HL-60 (cell line): ENCODE data around the gene KISS1.

Experiments used
- DNase-seq, 2 experiments: peaks; one replicate each; pipeline ENCODE4 v3.0.0-alpha.2; 2010 to 2020; ENCODE audit warnings: low read depth in 1 of 2, low spot score in 1 of 2
- H3K27ac ChIP-seq: fragments of 250-450 bp; sonication (Bioruptor Pico); replicated peaks from 2 replicates; pipeline ENCODE4 v1.5.1; 2020; ENCODE audit warnings: mild to moderate bottlenecking, moderate library complexity
- H3K27me3 ChIP-seq: fragments of 250-450 bp; sonication (Bioruptor Pico); 2 replicates; pipeline ENCODE4 v1.5.1; 2021; ENCODE audit warnings: mild to moderate bottlenecking, moderate library complexity; ENCODE audit not compliant: insufficient read depth, poor library complexity, severe bottlenecking
- H3K4me3 ChIP-seq: replicated peaks from 2 replicates; pipeline ENCODE4 v1.5.1; 2011; ENCODE audit warnings: mild to moderate bottlenecking, control low read depth, low read length; ENCODE audit not compliant: insufficient read depth
- CTCF ChIP-seq: IDR thresholded peaks from one replicate; pipeline ENCODE4 v1.5.1; 2011; ENCODE audit warnings: low read length, control low read depth, inconsistent platforms; ENCODE audit not compliant: insufficient read depth
- GABPA ChIP-seq: IDR thresholded peaks from 2 replicates; pipeline ENCODE4 v1.6.1; 2012; ENCODE audit warnings: low read depth
- POLR2AphosphoS5 ChIP-seq: IDR thresholded peaks from 2 replicates; pipeline ENCODE4 v1.6.1; 2012; ENCODE audit warnings: low read depth
- REST ChIP-seq: IDR thresholded peaks from 2 replicates; pipeline ENCODE4 v1.6.1; 2012; ENCODE audit warnings: low read depth; ENCODE audit not compliant: insufficient replicate concordance
- SPI1 ChIP-seq: IDR thresholded peaks from 2 replicates; pipeline ENCODE4 v1.6.1; 2012; ENCODE audit warnings: low read depth, mild to moderate bottlenecking, borderline replicate concordance

KISS1 gene

GRCh38 chr1:204203206-204203767 is 7.0 kb upstream of the KISS1 start:
- H3K27ac ChIP-seq, result no peak overlapping the region
- no peak for DNase-seq
- TF ChIP-seq SPI1, result no peak
- TF ChIP-seq REST, result no peak
- TF ChIP-seq CTCF, result no peak
- no peak for TF ChIP-seq POLR2AphosphoS5
- no peak for TF ChIP-seq GABPA
- H3K4me3 ChIP-seq, result no peak overlapping the region
- peaks cover 24% of the 10 kb centered on the region for H3K27me3 ChIP-seq

- no peak overlapping the region for H3K27ac ChIP-seq
- peaks cover 26% of the 10 kb centered on the region for H3K27me3 ChIP-seq
- DNase-seq, result no peak
- H3K4me3 ChIP-seq, result no peak overlapping the region
- TF ChIP-seq CTCF, result no peak
- TF ChIP-seq REST, result no peak
Observed at GRCh38 chr1:204202481-204202880, 6.2 kb upstream of the KISS1 start.

DNA sequence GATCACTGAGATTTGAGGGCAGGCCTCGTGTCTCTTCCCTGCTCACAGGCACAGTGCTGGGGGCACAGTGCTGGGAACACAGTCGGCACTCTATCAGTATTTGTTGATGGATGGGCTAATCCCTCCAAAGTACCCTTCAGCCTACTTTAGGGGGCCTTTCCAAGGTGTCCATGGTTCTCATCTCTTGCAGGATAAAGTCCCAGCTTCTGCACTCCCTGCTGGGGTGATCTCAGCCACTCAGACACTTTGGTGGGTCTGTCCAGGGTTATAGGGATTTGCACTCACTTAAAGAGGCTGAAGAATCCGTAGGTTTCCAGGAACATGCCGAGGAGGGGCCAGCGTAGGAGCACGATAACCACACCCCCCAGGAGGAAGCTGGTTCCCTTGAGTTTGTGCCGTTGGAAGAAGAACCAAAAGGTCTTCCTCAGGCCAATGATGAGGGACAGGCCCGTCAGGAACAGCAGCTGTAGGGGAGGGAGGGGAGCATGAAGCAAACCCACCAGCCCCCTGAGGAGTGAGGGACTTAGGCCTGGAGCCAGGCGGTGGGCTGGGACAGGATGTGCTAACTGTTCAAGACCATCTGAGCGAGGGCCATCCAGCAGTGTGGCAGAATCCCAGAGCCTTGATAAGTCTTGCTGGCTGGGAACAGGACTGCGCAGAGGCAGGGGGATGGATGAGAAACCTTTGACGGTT is 5.2 kb upstream of the KISS1 start:
- TF ChIP-seq GABPA (no peak), POLR2AphosphoS5 (no peak), CTCF (no peak), SPI1 (no peak), REST (no peak)
- DNase-seq, result no peak
- Histone ChIP-seq H3K4me3 (no peak overlapping the region), H3K27ac (no peak overlapping the region), H3K27me3 (peaks cover 23% of the 10 kb centered on the region)
